ENCODE measurements around the gene LPP. TPM values are rescaled to one million over a fixed set of nuclear protein-coding genes. Genes with fewer than 3 reads are reported as not detected.
A peak's percentile ranks its signal among the peaks of the same experiment; 100 is the strongest.

Gene LPP
- total RNA-seq, 1 donor from 2014 or later, result 23.0 TPM

GRCh38 chr3:188168648-188169047, 14.7 kb downstream of the LPP start:
- DNase-seq (ENCODE audit: low read depth in 2 of 2), result no peak

- no peak for DNase-seq (ENCODE audit: low read depth in 2 of 2)
These were observed 16.0 kb downstream of the LPP start for GRCh38 chr3:188169830-188170455.

- no peak for DNase-seq (ENCODE audit: low read depth in 2 of 2)
These were observed 16.8 kb downstream of the LPP start for GRCh38 chr3:188170461-188171459.

GRCh38 chr3:188171682-188172467, 17.9 kb downstream of the LPP start:
- DNase-seq (ENCODE audit: low read depth in 2 of 2), result no peak

GRCh38 chr3:188174317-188175044, 20.5 kb downstream of the LPP start:
- DNase-seq (ENCODE audit: low read depth in 2 of 2), result no peak

GRCh38 chr3:188176476-188176875, 22.5 kb downstream of the LPP start:
- no peak for DNase-seq (ENCODE audit: low read depth in 2 of 2)

GRCh38 chr3:188176884-188177283, 22.9 kb downstream of the LPP start:
- no peak for DNase-seq (ENCODE audit: low read depth in 2 of 2)

GRCh38 chr3:188177721-188178120, 23.8 kb downstream of the LPP start:
- DNase-seq (ENCODE audit: low read depth in 2 of 2), result no peak

GRCh38 chr3:188178293-188178936, 24.5 kb downstream of the LPP start:
- peak in 1 of 2 donors; percentile 44 for DNase-seq (ENCODE audit: low read depth in 2 of 2)

- DNase-seq (ENCODE audit: low read depth in 2 of 2), result no peak
These were observed 25.3 kb downstream of the LPP start for GRCh38 chr3:188179006-188179966.

- no peak for DNase-seq (ENCODE audit: low read depth in 2 of 2)
These were observed 26.2 kb downstream of the LPP start for GRCh38 chr3:188180114-188180513.

- no peak for DNase-seq (ENCODE audit: low read depth in 2 of 2)
These were observed 29.5 kb downstream of the LPP start for GRCh38 chr3:188183452-188183851.

- no peak for DNase-seq (ENCODE audit: low read depth in 2 of 2)
These were observed 30.2 kb downstream of the LPP start for GRCh38 chr3:188184160-188184559.

- DNase-seq (ENCODE audit: low read depth in 2 of 2), result no peak
These were observed 30.7 kb downstream of the LPP start for GRCh38 chr3:188184649-188185048.

- peak in 1 of 2 donors; percentile 22 for DNase-seq (ENCODE audit: low read depth in 2 of 2)
These were observed 31.8 kb downstream of the LPP start for GRCh38 chr3:188185717-188186251.

GRCh38 chr3:188187053-188187452, 33.1 kb downstream of the LPP start:
- DNase-seq (ENCODE audit: low read depth in 2 of 2), result no peak

- no peak for DNase-seq (ENCODE audit: low read depth in 2 of 2)
These were observed 35.0 kb downstream of the LPP start for GRCh38 chr3:188188911-188189310.

GRCh38 chr3:188191460-188191859, 37.5 kb downstream of the LPP start:
- no peak for DNase-seq (ENCODE audit: low read depth in 2 of 2)

- DNase-seq (ENCODE audit: low read depth in 2 of 2), result no peak
These were observed 38.1 kb downstream of the LPP start for GRCh38 chr3:188192034-188192433.

All from lung microvascular endothelial cell (primary cell).